Prostate gland (tissue), 2 donors: Measurements from ENCODE around the gene LRRIQ4. TPM values are rescaled to one million over a fixed set of nuclear protein-coding genes. Genes with fewer than 3 reads are reported as not detected.

Experiments used
- DNase-seq: peaks from one replicate; pipeline ENCODE4 v3.0.0-alpha.2; 2019; ENCODE audit warnings: low spot score
- H3K27ac ChIP-seq, 2 donors: fragments of 200-600 bp; sonication (generic); 2 replicates each; pipeline ENCODE4 v1.5.1; 2017 to 2019
- H3K27me3 ChIP-seq: fragments of 200-600 bp; sonication (generic); replicated peaks from 2 replicates; pipeline ENCODE4 v1.5.1; 2019; ENCODE audit not compliant: insufficient read depth
- H3K36me3 ChIP-seq, 2 donors: fragments of 200-600 bp; sonication (generic); 1 replicate in 1 of 2; 2 replicates in 1 of 2; pipeline versions ENCODE4 v1.5.1 to v1.8.1; 2017 to 2019
- H3K4me1 ChIP-seq: fragments of 200-600 bp; sonication (generic); replicated peaks from 2 replicates; pipeline ENCODE4 v1.5.1; 2019
- H3K4me3 ChIP-seq, 2 donors: fragments of 200-600 bp; sonication (generic); 2 replicates each; pipeline ENCODE4 v1.5.1; 2017 to 2019
- H3K9me3 ChIP-seq: fragments of 200-600 bp; sonication (generic); 2 replicates; pipeline ENCODE4 v1.5.1; 2017
- POLR2A ChIP-seq: fragments of 450-650 bp; IDR thresholded peaks from one replicate; pipeline ENCODE4 v1.6.1; 2016; ENCODE audit warnings: antibody characterized with exemption, mild to moderate bottlenecking
- POLR2AphosphoS5 ChIP-seq: sonication (generic); formaldehyde crosslinking; IDR thresholded peaks from one replicate; pipeline ENCODE4 v1.6.1; 2017; ENCODE audit warnings: antibody characterized with exemption
- WGBS: methylation state at CpG from one replicate; pipeline ENCODE4 v1.1.5; 2018; 5-methylcytosine and 5-hydroxymethylcytosine counted together
- intact Hi-C: fragments of 100-400 bp; cut with DNase I; formaldehyde crosslinking; loops from one replicate; pipeline ENCODE4 v1.14.2; 2022
- total RNA-seq, 2 donors: library from RNA; depleted of rRNA; stranded (reverse); fragments of >200 nt; gene quantifications; one replicate each; pipeline ENCODE4 v1.1.0, GENCODE V29; 2016
- TF ChIP-seq, protein P1 (sequence below), 4 experiments: fragments of 200-600 bp in 2 of 4; fragments of 450-650 bp in 2 of 4; sonication (generic) in 2 of 4; IDR thresholded peaks; 1 replicate in 3 of 4; 2 replicates in 1 of 4; pipeline ENCODE4 v1.5.1; 2016 to 2019; ENCODE audit warnings: antibody characterized with exemption in 4 of 4, mild to moderate bottlenecking in 2 of 4, moderate library complexity in 2 of 4

The LRRIQ4 gene
- total RNA-seq, 2 donors from 2014 or later: 0.74 TPM; not detected in 1

DNA sequence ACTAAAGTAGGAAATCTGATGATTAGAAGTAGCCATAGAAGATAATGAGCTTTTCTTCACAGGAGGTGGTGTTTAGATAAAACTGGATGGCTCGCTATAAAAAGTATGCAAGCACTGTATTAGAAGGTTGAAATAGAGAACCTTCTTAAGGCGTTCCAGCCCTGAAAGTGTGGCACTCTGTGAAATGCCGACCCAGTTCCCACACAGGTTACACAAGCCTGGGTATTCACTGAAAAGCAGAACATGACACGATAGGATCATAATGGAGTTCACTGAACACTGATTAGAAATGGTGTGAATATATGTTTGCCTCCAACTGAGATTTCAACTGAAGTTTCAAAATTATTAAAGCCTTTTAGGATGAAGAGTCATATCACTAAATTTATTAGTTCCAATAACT, 15.0 kb downstream of the LRRIQ4 start:
- H3K36me3 ChIP-seq: no peaks in the 10 kb centered on the region
- H3K27ac ChIP-seq: no peak overlapping the region
- no peak overlapping the region for H3K4me3 ChIP-seq
- no peaks in the 10 kb centered on the region for H3K27me3 ChIP-seq
- no peaks in the 10 kb centered on the region for H3K4me1 ChIP-seq
- TF ChIP-seq, protein P1, sequence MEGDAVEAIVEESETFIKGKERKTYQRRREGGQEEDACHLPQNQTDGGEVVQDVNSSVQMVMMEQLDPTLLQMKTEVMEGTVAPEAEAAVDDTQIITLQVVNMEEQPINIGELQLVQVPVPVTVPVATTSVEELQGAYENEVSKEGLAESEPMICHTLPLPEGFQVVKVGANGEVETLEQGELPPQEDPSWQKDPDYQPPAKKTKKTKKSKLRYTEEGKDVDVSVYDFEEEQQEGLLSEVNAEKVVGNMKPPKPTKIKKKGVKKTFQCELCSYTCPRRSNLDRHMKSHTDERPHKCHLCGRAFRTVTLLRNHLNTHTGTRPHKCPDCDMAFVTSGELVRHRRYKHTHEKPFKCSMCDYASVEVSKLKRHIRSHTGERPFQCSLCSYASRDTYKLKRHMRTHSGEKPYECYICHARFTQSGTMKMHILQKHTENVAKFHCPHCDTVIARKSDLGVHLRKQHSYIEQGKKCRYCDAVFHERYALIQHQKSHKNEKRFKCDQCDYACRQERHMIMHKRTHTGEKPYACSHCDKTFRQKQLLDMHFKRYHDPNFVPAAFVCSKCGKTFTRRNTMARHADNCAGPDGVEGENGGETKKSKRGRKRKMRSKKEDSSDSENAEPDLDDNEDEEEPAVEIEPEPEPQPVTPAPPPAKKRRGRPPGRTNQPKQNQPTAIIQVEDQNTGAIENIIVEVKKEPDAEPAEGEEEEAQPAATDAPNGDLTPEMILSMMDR (IDR thresholded peaks at IDR 0.05): no peak
- TF ChIP-seq POLR2AphosphoS5 (no peak), POLR2A (no peak)
- intact Hi-C loops: no loop called here
- DNase-seq: no peak
- no peaks in the 10 kb centered on the region for H3K9me3 ChIP-seq
- WGBS: 82% methylated on average over 4 of the region's 4 CpGs

DNA sequence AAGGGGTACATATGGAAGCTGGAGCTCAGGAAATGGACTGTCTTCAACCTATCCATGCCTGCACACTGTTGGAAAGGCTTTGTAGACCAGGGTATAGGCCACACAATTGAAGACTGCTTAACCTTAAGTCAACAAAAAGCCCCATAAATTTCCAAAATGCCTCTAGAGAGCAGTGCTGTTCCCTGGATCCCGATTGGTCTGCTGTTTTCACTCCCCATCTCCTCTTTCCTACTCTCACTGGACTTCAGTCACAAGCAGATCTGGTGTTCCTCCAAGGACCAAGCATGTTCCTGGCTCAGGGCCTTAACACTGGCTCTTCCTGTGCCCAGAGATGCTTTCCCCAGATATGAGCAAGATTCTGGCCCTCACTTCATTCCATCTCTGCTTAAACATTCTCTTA, 22.9 kb downstream of the LRRIQ4 start:
- TF ChIP-seq POLR2A: no peak
- TF ChIP-seq, protein P1 (IDR thresholded peaks at IDR 0.05): no peak
- peak; percentile 34 for TF ChIP-seq POLR2AphosphoS5
- H3K36me3 ChIP-seq: no peaks in the 10 kb centered on the region
- H3K27me3 ChIP-seq: no peaks in the 10 kb centered on the region
- WGBS: 16% methylated on average over 1 of the region's 1 CpG
- H3K4me3 ChIP-seq: no peak overlapping the region
- no peaks in the 10 kb centered on the region for H3K4me1 ChIP-seq
- H3K27ac ChIP-seq: no peak overlapping the region
- H3K9me3 ChIP-seq: no peaks in the 10 kb centered on the region
- DNase-seq: no peak
- intact Hi-C loops: no loop called here

DNA sequence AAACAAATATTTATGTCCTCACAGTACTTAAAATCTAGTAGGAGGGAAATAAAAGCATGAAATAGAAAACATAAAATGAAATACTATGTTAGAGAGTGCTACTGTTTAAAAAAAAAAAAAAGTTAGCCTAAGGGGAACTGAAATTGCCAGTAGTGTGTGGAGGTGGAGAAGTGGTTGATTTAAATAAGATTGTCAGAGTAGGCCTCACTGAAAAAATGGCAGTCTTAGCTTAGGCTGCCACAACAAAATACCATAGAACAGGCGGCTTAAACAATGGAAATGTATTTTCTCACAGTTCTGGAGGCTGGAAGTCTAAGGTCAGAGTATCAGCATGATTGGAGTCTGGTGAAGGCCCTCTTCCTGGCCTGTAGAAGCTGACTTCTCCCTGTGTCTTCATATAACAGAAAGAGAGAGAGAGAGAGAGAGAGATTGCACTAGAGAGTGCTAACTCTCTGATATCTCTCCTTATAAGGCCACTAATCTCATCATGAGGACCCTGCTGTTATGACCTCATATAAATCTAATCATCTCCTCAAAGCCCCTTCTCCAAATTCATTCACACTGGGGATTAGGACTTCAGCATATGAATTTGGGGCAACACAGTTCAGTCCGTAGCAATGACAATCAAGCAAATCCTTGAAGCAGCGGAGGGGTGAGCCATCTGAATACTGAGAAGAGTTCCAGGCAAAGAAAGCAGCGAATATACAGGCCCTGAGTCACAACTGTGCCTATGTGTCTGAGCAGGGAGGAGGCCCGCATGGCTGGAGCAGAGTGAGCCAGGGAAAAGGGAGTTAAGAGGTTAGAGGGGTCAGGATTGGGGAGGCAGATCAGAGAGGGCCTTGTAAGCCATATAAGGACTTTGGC, 23.6 kb downstream of the LRRIQ4 start:
- no peak for DNase-seq
- Histone ChIP-seq H3K4me3 (no peak overlapping the region), H3K27ac (no peak overlapping the region), H3K36me3 (no peaks in the 10 kb centered on the region), H3K4me1 (no peaks in the 10 kb centered on the region), H3K9me3 (no peaks in the 10 kb centered on the region), H3K27me3 (no peaks in the 10 kb centered on the region)
- intact Hi-C loops: no loop called here
- WGBS: 81% methylated on average over 5 of the region's 5 CpGs
- TF ChIP-seq, protein P1 (IDR thresholded peaks at IDR 0.05): no peak
- TF ChIP-seq POLR2A: no peak

DNA sequence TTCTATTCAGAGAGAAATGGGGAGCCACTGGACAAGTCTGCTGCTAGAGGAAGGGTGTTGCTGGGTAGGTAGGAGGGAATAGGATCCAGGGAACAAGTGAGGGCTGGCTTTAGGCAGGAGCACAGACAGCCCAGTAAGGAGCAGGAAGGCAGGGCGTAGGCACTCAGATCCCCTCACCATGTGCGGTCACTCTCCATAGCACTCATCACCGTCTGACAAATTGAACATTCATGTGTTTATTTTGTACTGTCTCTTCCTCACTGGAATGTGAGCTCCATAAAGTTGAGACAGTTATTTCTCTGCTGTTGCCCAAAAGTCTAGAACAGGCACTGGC, 24.2 kb downstream of the LRRIQ4 start:
- TF ChIP-seq POLR2A (no peak), POLR2AphosphoS5 (no peak)
- TF ChIP-seq, protein P1 (IDR thresholded peaks at IDR 0.05): no peak
- no peak for DNase-seq
- H3K9me3 ChIP-seq: no peaks in the 10 kb centered on the region
- intact Hi-C loops: no loop called here
- H3K4me3 ChIP-seq: no peak overlapping the region
- no peak overlapping the region for H3K27ac ChIP-seq
- WGBS: 45% methylated on average over 3 of the region's 3 CpGs
- no peaks in the 10 kb centered on the region for H3K36me3 ChIP-seq
- no peaks in the 10 kb centered on the region for H3K4me1 ChIP-seq
- no peaks in the 10 kb centered on the region for H3K27me3 ChIP-seq

DNA sequence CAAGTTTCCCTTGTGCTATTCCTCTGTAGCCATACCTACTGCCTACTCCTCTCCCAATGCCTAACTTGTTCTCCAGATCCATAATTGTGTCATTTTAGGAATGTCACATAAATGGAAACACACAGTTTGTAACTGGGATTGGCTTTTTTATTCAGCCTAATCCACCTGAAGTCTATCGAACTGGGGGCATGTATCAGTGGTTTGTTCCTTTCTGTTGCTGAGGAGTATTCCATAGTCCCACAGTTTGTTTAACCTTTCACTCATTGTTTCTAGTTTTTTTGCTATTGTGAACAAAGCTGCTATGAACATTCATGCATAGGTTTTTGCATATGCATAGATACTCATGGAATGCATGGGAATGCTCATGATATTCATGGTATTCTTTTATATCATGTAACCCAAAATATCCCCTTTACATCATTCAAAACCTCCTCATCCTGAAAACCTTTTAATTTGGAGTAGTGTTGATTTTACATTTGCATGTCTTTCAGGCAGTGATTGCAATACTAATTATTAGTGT, 25.9 kb downstream of the LRRIQ4 start:
- TF ChIP-seq, protein P1 (IDR thresholded peaks at IDR 0.05): no peak
- no peak for TF ChIP-seq POLR2AphosphoS5
- TF ChIP-seq POLR2A: no peak
- intact Hi-C loops: no loop called here
- DNase-seq: no peak
- H3K36me3 ChIP-seq: no peaks in the 10 kb centered on the region
- no peak overlapping the region for H3K27ac ChIP-seq
- H3K4me3 ChIP-seq: no peak overlapping the region
- H3K4me1 ChIP-seq: no peaks in the 10 kb centered on the region
- no peaks in the 10 kb centered on the region for H3K9me3 ChIP-seq
- H3K27me3 ChIP-seq: no peaks in the 10 kb centered on the region
- 92% methylated on average over 1 of the region's 1 CpG for WGBS
